Body of pancreas (tissue), 4 donors: ENCODE results near the gene COPB2. TPM values are rescaled to one million over a fixed set of nuclear protein-coding genes. Genes with fewer than 3 reads are reported as not detected.

Experiments used
- ATAC-seq: fragments of 150-250 bp; one replicate; pipeline ENCODE4 v1.9.1; 2016
- DNase-seq, 4 donors: peaks; one replicate each; pipeline ENCODE4 v3.0.0-alpha.2; 2019
- H3K27ac ChIP-seq, 4 donors: fragments of 200-600 bp; sonication (generic); 1 replicate in 3 of 4; 2 replicates in 1 of 4; pipeline versions ENCODE4 v1.5.1 to v1.6.1; 2016 to 2019; ENCODE audit warnings: mild to moderate bottlenecking in 1 of 4, mixed read lengths in 1 of 4, moderate library complexity in 1 of 4
- H3K27me3 ChIP-seq, 2 donors: fragments of 200-600 bp; sonication (generic); one replicate each; pipeline ENCODE4 v1.6.0; 2016; ENCODE audit warnings: mild to moderate bottlenecking in 1 of 2
- H3K36me3 ChIP-seq, 2 donors: fragments of 200-600 bp; sonication (generic); replicated peaks in 1 of 2; 2 replicates each; pipeline ENCODE4 v1.5.1; 2016; ENCODE audit warnings: low read depth in 2 of 2; ENCODE audit not compliant: insufficient read depth in 1 of 2
- H3K4me1 ChIP-seq: fragments of 200-600 bp; sonication (generic); one replicate; pipeline ENCODE4 v1.6.0; 2016
- H3K4me3 ChIP-seq, 2 donors: fragments of 200-600 bp; sonication (generic); 1 replicate in 1 of 2; 2 replicates in 1 of 2; pipeline ENCODE4 v1.5.1; 2016 to 2019
- H3K9me3 ChIP-seq, 3 donors: fragments of 200-600 bp; sonication (generic); 1 replicate in 2 of 3; 2 replicates in 1 of 3; pipeline ENCODE4 v1.5.1; 2016
- CTCF ChIP-seq, 7 experiments: fragments of 450-650 bp in 4 of 7; fragments of 200-600 bp in 3 of 7; sonication (generic) in 3 of 7; IDR thresholded peaks; one replicate each; pipeline ENCODE4 v1.5.1; 2016 to 2019; ENCODE audit warnings: antibody characterized with exemption in 7 of 7
- POLR2A ChIP-seq, 3 donors: fragments of 450-650 bp; IDR thresholded peaks; one replicate each; pipeline ENCODE4 v1.6.1; 2016; ENCODE audit warnings: antibody characterized with exemption in 3 of 3, mild to moderate bottlenecking in 2 of 3
- WGBS, 2 donors: methylation state at CpG; one replicate each; pipeline ENCODE4 v1.1.5; 2017; 5-methylcytosine and 5-hydroxymethylcytosine counted together
- intact Hi-C: fragments of 100-400 bp; cut with DNase I; formaldehyde crosslinking; loops from one replicate; pipeline ENCODE4 v1.15.1; 2023
- total RNA-seq, 2 donors: library from RNA; depleted of rRNA; stranded (reverse); fragments of >200 nt; gene quantifications; one replicate each; pipeline ENCODE4 v1.1.0, GENCODE V29; 2016

The COPB2 gene
- total RNA-seq, 2 donors from 2014 or later = 65.6 to 73.2 TPM

DNA sequence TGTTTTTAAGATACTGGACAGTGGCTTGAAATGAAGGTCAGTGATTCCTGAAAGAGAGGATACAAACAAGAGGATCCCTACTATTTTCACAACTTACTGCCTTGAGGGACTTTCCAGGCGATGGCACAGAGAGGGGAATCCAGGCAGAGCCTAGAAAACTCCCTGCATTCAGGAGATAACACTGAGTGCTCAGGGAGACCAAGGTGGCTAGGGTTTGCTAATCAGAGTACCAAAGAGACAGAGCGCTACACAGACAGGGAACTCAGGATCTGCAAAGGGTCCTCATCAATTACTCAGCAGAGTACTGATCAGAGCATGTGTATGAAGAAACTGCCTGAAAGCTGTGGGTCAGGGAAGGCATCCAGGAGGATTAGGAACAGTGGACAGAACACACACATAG lies 57.4 kb downstream of the COPB2 start:
- Histone ChIP-seq H3K4me3 (no peak overlapping the region), H3K9me3 (no peaks in the 10 kb centered on the region), H3K27me3 (no peaks in the 10 kb centered on the region), H3K36me3 (no peaks in the 10 kb centered on the region), H3K4me1 (peaks cover 5% of the 10 kb centered on the region), H3K27ac (no peak overlapping the region)
- ATAC-seq (no peak), DNase-seq (no peak)
- intact Hi-C loops = no loop called here
- whole genome bisulfite sequencing, 2 donors = 80 to 88% methylated on average over 2 of the region's 2 CpGs
- TF ChIP-seq CTCF (IDR thresholded peaks at IDR 0.05) (no peak), POLR2A (IDR thresholded peaks at IDR 0.05) (no peak)

DNA sequence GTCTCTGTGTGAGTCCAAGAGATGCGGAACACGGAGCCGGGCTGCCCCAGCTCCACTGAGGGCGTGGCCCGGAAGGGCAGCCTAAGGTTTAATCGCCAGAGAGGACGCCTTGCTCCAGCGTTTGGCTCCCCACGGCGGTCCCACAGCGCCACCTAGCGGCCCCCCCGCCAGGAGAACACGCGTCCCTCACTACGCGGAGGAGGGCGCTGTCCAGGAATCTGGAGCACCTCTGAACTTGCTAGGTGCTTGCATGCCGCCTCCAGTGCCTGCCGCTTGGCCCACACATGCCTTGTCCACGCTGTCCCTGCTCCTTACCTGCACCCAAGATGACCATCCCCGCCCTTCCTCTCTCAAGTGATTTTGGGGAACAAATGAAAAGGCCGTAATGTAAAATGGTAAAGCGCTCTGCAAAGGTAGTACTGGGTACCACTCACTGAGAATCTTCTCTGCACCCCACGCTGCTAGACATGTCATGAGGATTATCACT lies 60.0 kb downstream of the COPB2 start:
- Histone ChIP-seq H3K4me1 (peaks cover 5% of the 10 kb centered on the region), H3K27me3 (no peaks in the 10 kb centered on the region), H3K36me3 (no peaks in the 10 kb centered on the region), H3K9me3 (no peaks in the 10 kb centered on the region), H3K4me3 (no peak overlapping the region), H3K27ac (no peak overlapping the region)
- WGBS, 2 donors = 11 to 18% methylated on average over 9 to 25 of the region's 25 CpGs
- DNase-seq = peak; percentile 88 to 92 (median 92)
- ATAC-seq = peak; percentile 98
- TF ChIP-seq POLR2A (IDR thresholded peaks at IDR 0.05) = no peak
- peak; percentile 98 to 100 (median 100) for TF ChIP-seq CTCF (IDR thresholded peaks at IDR 0.05)
- intact Hi-C loops = loop anchor here (5.0 kb wide), 2 partner anchors 222 to 387 kb away; no protein-coding TSS in a partner anchor

DNA sequence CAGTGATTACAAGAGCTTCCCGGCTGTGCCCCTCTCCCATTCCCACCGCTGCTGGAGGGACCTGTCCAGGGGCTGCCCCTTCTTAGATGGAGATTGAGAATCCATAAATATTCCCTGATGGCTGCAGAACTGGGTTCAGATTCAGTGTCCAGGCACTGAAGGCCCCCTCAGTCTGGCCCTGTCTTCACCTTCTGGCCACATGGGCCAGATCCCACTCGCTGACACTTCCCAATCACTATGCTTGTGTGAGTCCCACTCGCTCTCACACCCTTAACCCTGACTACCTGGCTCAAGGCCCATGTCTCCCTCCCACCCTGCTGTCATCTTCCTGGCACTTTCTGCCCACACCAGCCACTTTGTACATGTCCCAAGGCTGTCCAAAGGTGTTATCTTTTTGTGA lies 61.1 kb downstream of the COPB2 start:
- Histone ChIP-seq H3K4me3 (no peak overlapping the region), H3K4me1 (peaks cover 5% of the 10 kb centered on the region), H3K36me3 (no peaks in the 10 kb centered on the region), H3K27ac (no peak overlapping the region), H3K27me3 (no peaks in the 10 kb centered on the region), H3K9me3 (no peaks in the 10 kb centered on the region)
- ATAC-seq (no peak), DNase-seq (no peak)
- TF ChIP-seq POLR2A (IDR thresholded peaks at IDR 0.05) = no peak
- no peak for TF ChIP-seq CTCF (IDR thresholded peaks at IDR 0.05)
- intact Hi-C loops = loop anchor here (5.0 kb wide), 2 partner anchors 221 to 386 kb away; no protein-coding TSS in a partner anchor
- WGBS, 2 donors = 82 to 89% methylated on average over 2 to 4 of the region's 4 CpGs

DNA sequence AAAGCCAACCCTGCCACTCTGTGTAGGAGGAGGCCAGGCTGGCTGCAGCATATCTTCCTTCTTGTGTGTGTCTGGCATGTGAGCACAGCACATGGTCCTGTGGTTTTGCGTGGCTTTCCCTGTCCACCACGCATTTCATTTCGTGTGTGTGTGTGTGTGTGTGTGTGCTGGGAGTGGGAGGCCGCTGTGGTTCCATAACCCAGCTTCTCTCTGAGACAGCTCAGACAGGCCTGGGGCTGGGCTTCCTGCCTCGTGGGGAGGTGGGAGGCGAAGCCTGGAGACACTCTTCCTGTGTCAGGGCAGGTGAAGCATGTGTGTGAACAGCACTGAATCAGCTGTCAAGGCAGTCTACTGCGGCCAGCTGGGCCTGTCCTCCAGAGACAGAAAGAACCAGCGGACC lies 61.6 kb downstream of the COPB2 start:
- Histone ChIP-seq H3K27me3 (no peaks in the 10 kb centered on the region), H3K4me1 (peaks cover 5% of the 10 kb centered on the region), H3K4me3 (no peak overlapping the region), H3K9me3 (no peaks in the 10 kb centered on the region), H3K36me3 (no peaks in the 10 kb centered on the region), H3K27ac (no peak overlapping the region)
- TF ChIP-seq CTCF (IDR thresholded peaks at IDR 0.05) (no peak), POLR2A (IDR thresholded peaks at IDR 0.05) (no peak)
- intact Hi-C loops = loop anchor here (5.0 kb wide), 2 partner anchors 221 to 386 kb away; no protein-coding TSS in a partner anchor
- 67 to 93% methylated on average over 4 to 8 of the region's 8 CpGs for WGBS, 2 donors
- ATAC-seq (no peak), DNase-seq (no peak)

GRCh38 chr3:139327231-139327630 lies 62.2 kb downstream of the COPB2 start:
- TF ChIP-seq POLR2A (IDR thresholded peaks at IDR 0.05) (no peak), CTCF (IDR thresholded peaks at IDR 0.05) (no peak)
- no peaks in the 10 kb centered on the region for H3K27me3 ChIP-seq
- no peaks in the 10 kb centered on the region for H3K9me3 ChIP-seq
- intact Hi-C loops = loop anchor here (5.0 kb wide), 2 partner anchors 220 to 385 kb away; no protein-coding TSS in a partner anchor
- no peak overlapping the region for H3K27ac ChIP-seq
- no peak overlapping the region for H3K4me3 ChIP-seq
- ATAC-seq (no peak), DNase-seq (no peak)
- H3K4me1 ChIP-seq = peaks cover 5% of the 10 kb centered on the region
- no peaks in the 10 kb centered on the region for H3K36me3 ChIP-seq
- WGBS, 2 donors = 89% methylated on average over 5 of the region's 5 CpGs
